Inferior parietal cortex (tissue), 1 donor: ENCODE data around the gene PKP4.

Source experiments
- DNase-seq: peaks from one replicate; pipeline ENCODE4 v3.0.0-alpha.2; 2016; ENCODE audit errors: extremely low spot score

PKP4 gene

GRCh38 chr2:158647436-158648231, 190.9 kb downstream of the PKP4 start:
- DNase-seq = no peak

- no peak for DNase-seq
Observed at GRCh38 chr2:158649846-158650245, 193.1 kb downstream of the PKP4 start.

- no peak for DNase-seq
Observed at GRCh38 chr2:158650646-158651357, 194.1 kb downstream of the PKP4 start.

- DNase-seq = no peak
Observed at GRCh38 chr2:158651358-158652057, 194.8 kb downstream of the PKP4 start.

GRCh38 chr2:158655628-158656027, 198.9 kb downstream of the PKP4 start:
- DNase-seq = no peak

- DNase-seq = no peak
Observed at GRCh38 chr2:158656492-158657229, 199.9 kb downstream of the PKP4 start.

- DNase-seq = no peak
Observed at GRCh38 chr2:158658396-158658795, 201.6 kb downstream of the PKP4 start.

- DNase-seq = no peak
Observed at GRCh38 chr2:158659483-158659882, 202.7 kb downstream of the PKP4 start.

GRCh38 chr2:158661231-158661630, 204.5 kb downstream of the PKP4 start:
- DNase-seq = no peak

GRCh38 chr2:158662421-158662820, 205.7 kb downstream of the PKP4 start:
- no peak for DNase-seq

GRCh38 chr2:158663796-158664195, 207.0 kb downstream of the PKP4 start:
- no peak for DNase-seq

GRCh38 chr2:158664987-158665386, 208.2 kb downstream of the PKP4 start:
- DNase-seq = no peak

GRCh38 chr2:158665536-158666302, 209.0 kb downstream of the PKP4 start:
- peak; percentile 50 for DNase-seq

GRCh38 chr2:158666969-158667368, 210.2 kb downstream of the PKP4 start:
- no peak for DNase-seq

- DNase-seq = no peak
Observed at GRCh38 chr2:158667586-158667985, 210.8 kb downstream of the PKP4 start.

- DNase-seq = no peak
Observed at GRCh38 chr2:158668001-158668765, 211.4 kb downstream of the PKP4 start.

GRCh38 chr2:158670292-158670691, 213.5 kb downstream of the PKP4 start:
- DNase-seq = no peak

- DNase-seq = no peak
Observed at GRCh38 chr2:158671360-158672245, 214.9 kb downstream of the PKP4 start.

- no peak for DNase-seq
Observed at GRCh38 chr2:158676295-158676694, 219.5 kb downstream of the PKP4 start.
